IMR-90 (cell line): ENCODE data around the gene CACNA2D3. TPM values are rescaled to one million over a fixed set of nuclear protein-coding genes. Genes with fewer than 3 reads are reported as not detected.

Experiments used
- ATAC-seq: fragments of 200-7000 bp; cut with Tn5 transposase; 2 replicates; pipeline ENCODE4 v1.9.1; 2020; ENCODE audit warnings: low read depth, mild to moderate bottlenecking, moderate library complexity
- BruUV-seq: library from RNA; stranded (reverse); fragments of 400-500 nt; replicated peaks from 2 replicates; lab custom pipeline; 2021; lab: Mats Ljungman, UMichigan
- CTCF ChIA-PET: fragments of 300-600 bp; formaldehyde crosslinking; extraction: SDS; loops from one replicate; lab custom pipeline; 2021; ENCODE audit warnings: antibody characterized with exemption; lab: Yijun Ruan, JAX
- POLR2A ChIA-PET: fragments of 300-600 bp; sonication (Branson Sonifier 250); formaldehyde crosslinking; loops from one replicate; lab custom pipeline; 2022; ENCODE audit warnings: antibody characterized with exemption; ENCODE audit not compliant: unreplicated experiment; lab: Charles Lee
- DNase-seq: peaks from one replicate; pipeline ENCODE4 v3.0.0; 2013
- H2AFZ ChIP-seq: replicated peaks from 2 replicates; pipeline ENCODE3; 2013; ENCODE audit warnings: low read length, mild to moderate bottlenecking; ENCODE audit not compliant: poor library complexity
- H2AK5ac ChIP-seq: 2 replicates; pipeline ENCODE4 v1.6.1; 2013; ENCODE audit warnings: low read depth, low read length, inconsistent platforms
- H2AK9ac ChIP-seq: replicated peaks from 2 replicates; pipeline ENCODE3; 2013; ENCODE audit warnings: mild to moderate bottlenecking, low read depth, low read length, moderate library complexity; ENCODE audit not compliant: poor library complexity
- H2BK120ac ChIP-seq: 2 replicates; pipeline ENCODE4 v1.6.1; 2013; ENCODE audit warnings: low read depth, low read length, inconsistent platforms
- H2BK15ac ChIP-seq: 3 replicates; pipeline ENCODE4 v1.6.1; 2013; ENCODE audit warnings: low read depth, low read length, inconsistent platforms
- H2BK20ac ChIP-seq: 2 replicates; pipeline ENCODE4 v1.6.1; 2013; ENCODE audit warnings: low read depth, mild to moderate bottlenecking, inconsistent platforms, low read length, moderate library complexity
- H2BK5ac ChIP-seq: 2 replicates; pipeline ENCODE4 v1.6.1; 2013; ENCODE audit warnings: mild to moderate bottlenecking, low read depth, low read length, inconsistent platforms; ENCODE audit not compliant: poor library complexity, severe bottlenecking
- H3K14ac ChIP-seq: replicated peaks from 2 replicates; pipeline ENCODE4 v1.6.1; 2013; ENCODE audit warnings: low read depth, low read length, inconsistent platforms
- H3K18ac ChIP-seq: 2 replicates; pipeline ENCODE4 v1.6.1; 2013; ENCODE audit warnings: low read depth, low read length, control low read depth
- H3K23ac ChIP-seq: 2 replicates; pipeline ENCODE4 v1.6.1; 2013; ENCODE audit warnings: low read depth, low read length, inconsistent platforms
- H3K27ac ChIP-seq: 2 replicates; pipeline ENCODE4 v1.5.1; 2013; ENCODE audit warnings: mild to moderate bottlenecking, control low read depth, low read length; ENCODE audit not compliant: insufficient read depth
- H3K27me3 ChIP-seq: 2 replicates; pipeline ENCODE4 v1.6.1; 2013; ENCODE audit warnings: low read length; ENCODE audit not compliant: control insufficient read depth, insufficient read depth
- H3K36me3 ChIP-seq: 2 replicates; pipeline ENCODE4 v1.6.1; 2013; ENCODE audit warnings: low read length, mixed read lengths; ENCODE audit not compliant: control insufficient read depth, insufficient read depth
- H3K4ac ChIP-seq: 2 replicates; pipeline ENCODE4 v1.6.1; 2013; ENCODE audit warnings: low read depth, low read length, inconsistent platforms
- H3K4me1 ChIP-seq: 2 replicates; pipeline ENCODE4 v1.6.1; 2013; ENCODE audit warnings: low read length, mixed read lengths; ENCODE audit not compliant: control insufficient read depth, insufficient read depth
- H3K4me2 ChIP-seq: 2 replicates; pipeline ENCODE4 v1.6.1; 2013; ENCODE audit warnings: low read depth, mild to moderate bottlenecking, control low read depth, low read length, moderate library complexity
- H3K4me3 ChIP-seq: 2 replicates; pipeline ENCODE4 v1.5.1; 2013; ENCODE audit warnings: low read depth, mild to moderate bottlenecking, control low read depth, low read length, moderate library complexity; ENCODE audit not compliant: insufficient read depth
- H3K56ac ChIP-seq: 2 replicates; pipeline ENCODE4 v1.6.1; 2013; ENCODE audit warnings: low read length, inconsistent platforms; ENCODE audit not compliant: insufficient read depth; ENCODE audit errors: extremely low read depth
- H3K79me1 ChIP-seq, 2 experiments: 2 replicates each; pipeline ENCODE4 v1.6.1; 2013; ENCODE audit warnings: low read length in 2 of 2, inconsistent platforms in 1 of 2, low read depth in 1 of 2
- H3K9ac ChIP-seq: 2 replicates; pipeline ENCODE4 v1.6.1; 2013; ENCODE audit warnings: low read depth, low read length, control low read depth
- H3K9me1 ChIP-seq: 2 replicates; pipeline ENCODE4 v1.6.1; 2013; ENCODE audit warnings: low read length, inconsistent platforms; ENCODE audit not compliant: insufficient read depth
- H3K9me3 ChIP-seq: 2 replicates; pipeline ENCODE4 v1.6.1; 2013; ENCODE audit warnings: low read length; ENCODE audit not compliant: control insufficient read depth, insufficient read depth
- H4K20me1 ChIP-seq: 2 replicates; pipeline ENCODE4 v1.6.1; 2013; ENCODE audit warnings: low read length, inconsistent platforms; ENCODE audit not compliant: insufficient read depth
- H4K5ac ChIP-seq: 2 replicates; pipeline ENCODE4 v1.6.1; 2013; ENCODE audit warnings: mild to moderate bottlenecking, low read depth, low read length, control low read depth
- H4K8ac ChIP-seq, 2 experiments: 2 replicates each; pipeline ENCODE4 v1.6.1; 2013; ENCODE audit warnings: low read depth in 2 of 2, low read length in 2 of 2, control low read depth in 1 of 2, inconsistent platforms in 1 of 2
- H4K91ac ChIP-seq: 2 replicates; pipeline ENCODE4 v1.6.1; 2013; ENCODE audit warnings: low read depth, low read length, inconsistent platforms; ENCODE audit not compliant: insufficient read depth
- CHD1 ChIP-seq: IDR thresholded peaks from 2 replicates; pipeline ENCODE4 v1.6.1; 2012; ENCODE audit warnings: low read depth, low read length, improper control_type of control experiment
- CTCF ChIP-seq: conservative IDR thresholded peaks from 2 replicates; pipeline ENCODE4 v1.5.1; 2012; ENCODE audit warnings: mild to moderate bottlenecking, low read depth, low read length, improper control_type of control experiment
- MAZ ChIP-seq: IDR thresholded peaks from 2 replicates; pipeline ENCODE4 v1.6.1; 2012; ENCODE audit warnings: low read depth, mild to moderate bottlenecking, low read length, improper control_type of control experiment, moderate library complexity, borderline replicate concordance
- RAD21 ChIP-seq: IDR thresholded peaks from 2 replicates; pipeline ENCODE4 v1.6.1; 2012; ENCODE audit warnings: low read length, improper control_type of control experiment
- SMC3 ChIP-seq: fragments of 150-350 bp; IDR thresholded peaks from 2 replicates; pipeline ENCODE4 v1.6.1; 2016; ENCODE audit warnings: low read depth, mild to moderate bottlenecking, antibody characterized with exemption, low read length, moderate library complexity
- WGBS, 2 experiments: methylation state at CpG; one replicate each; pipeline versions ENCODE4 v1.1.5 to v1.1.7; 2013; ENCODE audit warnings: missing lambda C conversion rate in 2 of 2; ENCODE audit not compliant: insufficient read length in 1 of 2; ENCODE audit errors: extremely low coverage in 2 of 2; 5-methylcytosine and 5-hydroxymethylcytosine counted together
- dilution Hi-C: fragments of 300-500 bp; cut with HindIII; formaldehyde crosslinking; loops from one replicate; pipeline ENCODE4 v1.14.3; 2018; ENCODE audit warnings: low sequenced_read_pairs; ENCODE audit not compliant: unreplicated experiment
- in situ Hi-C: fragments of 300-500 bp; cut with MboI; formaldehyde crosslinking; loops from 3 replicates; pipeline ENCODE4 v1.14.3; 2019; ENCODE audit warnings: low sequenced_read_pairs, inconsistent platforms, mixed read lengths
- intact Hi-C: fragments of 100-400 bp; cut with micrococcal nuclease; formaldehyde crosslinking; loops from 2 replicates; pipeline ENCODE4 v1.10.0; 2022
- polyA plus RNA-seq, 3 experiments: library from polyadenylated mRNA; depleted of rRNA; stranded (reverse); fragments of >200 nt; gene quantifications; 2 replicates each; pipeline ENCODE4 v1.2.3, GENCODE V29; 2012; ENCODE audit warnings: low replicate concordance in 1 of 3
- total RNA-seq: library from RNA; depleted of rRNA; stranded (reverse); fragments of >200 nt; gene quantifications from 2 replicates; pipeline ENCODE4 v1.2.3, GENCODE V29; 2012

CACNA2D3 gene
- total and polyA plus RNA-seq, 2 of the 4 experiments (the other 2 are of a cell fraction): 0.36 to 0.41 TPM

- no peak for TF ChIP-seq CTCF
These were observed 861.1 kb downstream of the CACNA2D3 start (continued) for GRCh38 chr3:54983266-54984099.

- no peak overlapping the region for H4K91ac ChIP-seq
- CTCF ChIA-PET: no interaction called here
These were observed 863.5 kb downstream of the CACNA2D3 start for GRCh38 chr3:54985856-54986255.

More at GRCh38 chr3:54985856-54986255, 863.5 kb downstream of the CACNA2D3 start:
- no peaks in the 10 kb centered on the region for H3K36me3 ChIP-seq
- no TSS peak for BruUV-seq
- TF ChIP-seq RAD21: no peak
- TF ChIP-seq MAZ: no peak
- TF ChIP-seq CHD1: no peak
- TF ChIP-seq SMC3: no peak
- no peak overlapping the region for H2BK15ac ChIP-seq
- H4K5ac ChIP-seq: no peak overlapping the region
- no peaks in the 10 kb centered on the region for H4K20me1 ChIP-seq
- no peak overlapping the region for H2AK5ac ChIP-seq
- H2BK120ac ChIP-seq: no peak overlapping the region
- H3K14ac ChIP-seq: no peak overlapping the region
- ATAC-seq: no peak
- H3K56ac ChIP-seq: no peak overlapping the region
- no peaks in the 10 kb centered on the region for H3K9me3 ChIP-seq
- no peak overlapping the region for H3K4me3 ChIP-seq
- no peak overlapping the region for H3K27ac ChIP-seq
- no peaks in the 10 kb centered on the region for H3K27me3 ChIP-seq
- dilution Hi-C loops: no loop called here
- no peak overlapping the region for H3K4me2 ChIP-seq
- in situ Hi-C loops: no loop called here
- peaks cover 3% of the 10 kb centered on the region; the same call in 1 of the 2 replicates for H3K9me1 ChIP-seq
- no peak overlapping the region for H2AK9ac ChIP-seq
- H4K8ac ChIP-seq: no peak overlapping the region
- no peak overlapping the region for H3K18ac ChIP-seq
- no peak overlapping the region for H3K9ac ChIP-seq
- POLR2A ChIA-PET: no interaction called here
- no peak overlapping the region for H3K4ac ChIP-seq
- intact Hi-C loops: no loop called here
- no peak overlapping the region for H3K23ac ChIP-seq
- peaks cover 12% of the 10 kb centered on the region for H3K4me1 ChIP-seq
- WGBS, 2 experiments: no CpG with 5 or more reads among the region's 4 CpGs
- no peak for DNase-seq
- H3K79me1 ChIP-seq: no peaks in the 10 kb centered on the region
- H2BK5ac ChIP-seq: no peak overlapping the region
- no peak overlapping the region for H2BK20ac ChIP-seq
- H2AFZ ChIP-seq: no peak overlapping the region
